PFSK-1 (cell line): ENCODE data around the gene GIMAP8.

ENCODE experiments used
- FOXP2 ChIP-seq: optimal IDR thresholded peaks from 2 replicates; pipeline ENCODE3; 2011; ENCODE audit warnings: borderline replicate concordance, control low read depth, inconsistent platforms; ENCODE audit not compliant: insufficient read depth; ENCODE audit errors: extremely low read length, extremely low read depth
- POLR2AphosphoS5 ChIP-seq: IDR thresholded peaks from 2 replicates; pipeline ENCODE4 v1.6.1; 2012; ENCODE audit warnings: low read depth, mild to moderate bottlenecking, control low read depth, low read length, moderate library complexity
- REST ChIP-seq, 2 experiments: IDR thresholded peaks; 2 replicates each; pipeline versions ENCODE4 v1.6.1 to v1.8.0; 2011 to 2012; ENCODE audit warnings: low read depth in 2 of 2, low read length in 2 of 2, control low read depth in 1 of 2, inconsistent platforms in 1 of 2, mild to moderate bottlenecking in 1 of 2, moderate library complexity in 1 of 2; ENCODE audit not compliant: insufficient read depth in 1 of 2
- SIN3A ChIP-seq: IDR thresholded peaks from 2 replicates; pipeline ENCODE4 v1.6.1; 2012; ENCODE audit warnings: mild to moderate bottlenecking, low read length, moderate library complexity, borderline replicate concordance; ENCODE audit not compliant: insufficient read depth
- TAF1 ChIP-seq: IDR thresholded peaks from 2 replicates; pipeline ENCODE4 v1.6.1; 2012; ENCODE audit warnings: low read length, control low read depth, borderline replicate concordance; ENCODE audit not compliant: insufficient read depth

Gene GIMAP8

GRCh38 chr7:150417239-150417638 is 33.2 kb upstream of the GIMAP8 start:
- TF ChIP-seq TAF1 = no peak
- TF ChIP-seq SIN3A = no peak
- TF ChIP-seq FOXP2 = no peak
- TF ChIP-seq POLR2AphosphoS5 = no peak
- no peak for TF ChIP-seq REST (IDR thresholded peaks at IDR 0.05; ENCODE audit: insufficient read depth in 1 of 2, low read depth in 2 of 2, low read length in 2 of 2)

- TF ChIP-seq REST (IDR thresholded peaks at IDR 0.05; ENCODE audit: insufficient read depth in 1 of 2, low read depth in 2 of 2, low read length in 2 of 2) (no peak), POLR2AphosphoS5 (no peak)
Measured at GRCh38 chr7:150417863-150418262, 32.6 kb upstream of the GIMAP8 start.

GRCh38 chr7:150420242-150420641 is 30.2 kb upstream of the GIMAP8 start:
- TF ChIP-seq REST (IDR thresholded peaks at IDR 0.05; ENCODE audit: insufficient read depth in 1 of 2, low read depth in 2 of 2, low read length in 2 of 2) (no peak), POLR2AphosphoS5 (no peak), FOXP2 (no peak), SIN3A (no peak), TAF1 (no peak)

- TF ChIP-seq SIN3A = no peak
- TF ChIP-seq POLR2AphosphoS5 = no peak
- TF ChIP-seq REST (IDR thresholded peaks at IDR 0.05; ENCODE audit: insufficient read depth in 1 of 2, low read depth in 2 of 2, low read length in 2 of 2) = no peak
- no peak for TF ChIP-seq FOXP2
- TF ChIP-seq TAF1 = no peak
Measured at GRCh38 chr7:150420987-150421674, 29.3 kb upstream of the GIMAP8 start.

GRCh38 chr7:150421831-150422230 is 28.6 kb upstream of the GIMAP8 start:
- TF ChIP-seq POLR2AphosphoS5 = no peak
- no peak for TF ChIP-seq TAF1
- TF ChIP-seq FOXP2 = no peak
- TF ChIP-seq REST (IDR thresholded peaks at IDR 0.05; ENCODE audit: insufficient read depth in 1 of 2, low read depth in 2 of 2, low read length in 2 of 2) = no peak
